GF-D8 (cell line): ENCODE results near the gene PIGW.
"Not testable (repeated sequence)": the region's sequence is repeated elsewhere in the genome, so short reads cannot be mapped to it uniquely, and the experiment has no call there.

Experiments used
- DNase-seq: peaks from one replicate; lab custom pipeline; 2025; lab: John Stamatoyannopoulos, UW

PIGW gene

DNA sequence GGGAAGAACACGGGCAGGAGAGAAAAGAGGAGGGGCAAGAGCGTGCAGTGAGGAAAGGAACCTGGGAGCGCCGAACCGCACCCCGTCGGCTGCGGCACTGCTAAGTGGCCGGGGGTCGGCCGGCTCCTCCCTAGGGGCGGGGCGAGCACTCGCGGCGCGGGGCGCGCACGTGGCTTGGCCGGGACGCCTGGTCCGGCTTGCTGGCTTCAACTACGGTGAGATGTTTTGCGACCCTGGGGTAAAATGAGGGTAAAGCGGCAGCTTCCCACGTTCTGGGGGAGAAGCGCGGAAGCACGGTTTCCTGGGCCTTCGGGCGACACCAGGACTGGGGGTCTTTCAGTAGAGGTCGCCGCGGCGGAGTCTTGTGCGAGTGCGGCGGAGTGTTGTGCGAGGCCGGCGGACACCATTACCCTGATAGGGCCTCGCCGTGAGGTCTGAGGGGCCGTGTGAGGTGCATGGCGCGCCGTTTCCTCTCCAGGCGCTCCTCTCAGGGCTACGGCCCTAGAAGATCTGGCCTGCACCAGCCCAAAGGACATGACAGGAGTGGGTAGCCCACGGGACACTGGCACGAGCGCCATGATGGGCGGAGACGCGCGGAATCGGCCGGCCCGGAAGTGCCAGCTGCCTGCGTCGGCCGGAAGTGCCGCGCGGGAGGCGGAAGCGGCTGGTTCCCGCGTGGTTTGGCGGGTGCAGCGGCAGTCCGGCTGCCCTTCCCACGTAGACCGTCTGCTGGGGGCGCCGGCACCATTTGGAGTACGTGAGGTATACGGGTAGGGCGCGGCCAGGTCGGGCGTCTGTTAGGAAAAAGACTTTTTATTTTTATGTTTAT is at the start of gene PIGW, which contains the start of gene MYO19:
Gene PIGW (plus strand): TSS at position 148 of the 829 bp plus-strand sequence. CDS start 2,115 bp downstream, outside the sequence.
Gene MYO19 (minus strand): TSS at position 29 of the 829 bp plus-strand sequence. CDS start 2,330 bp downstream, outside the sequence.
- DNase-seq: peak; percentile 54

- DNase-seq: no peak
Measured at GRCh38 chr17:36485027-36485426, 49.8 kb upstream of the PIGW start.

GRCh38 chr17:36485805-36486203 is 49.0 kb upstream of the PIGW start:
- no peak for DNase-seq

GRCh38 chr17:36486204-36487194 is 48.3 kb upstream of the PIGW start, which contains the start of gene ZNHIT3:
Gene ZNHIT3 (plus strand): TSS chr17:36486681. CDS start chr17:36486700, 19 bp downstream.
- DNase-seq: peak; percentile 60

DNA sequence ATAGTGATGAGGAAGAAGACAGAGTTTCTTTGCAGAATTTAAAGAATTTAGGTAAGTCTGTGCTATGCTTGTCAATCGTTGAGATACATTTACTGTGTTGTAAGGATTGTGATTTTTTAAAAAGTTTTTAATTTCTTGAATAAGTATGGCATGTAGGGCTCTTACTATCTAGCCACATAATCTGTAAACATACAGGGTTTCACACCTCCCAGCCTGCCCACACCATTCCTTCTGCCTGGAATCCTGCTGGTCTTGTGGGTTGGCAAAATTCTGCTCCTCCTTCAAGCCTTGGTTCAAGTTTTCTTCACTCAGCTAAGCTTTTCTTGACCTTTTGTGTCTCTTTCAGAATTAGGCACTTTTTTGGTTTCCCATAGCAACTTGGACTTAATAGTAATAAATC is 40.8 kb upstream of the PIGW start:
- no peak for DNase-seq

GRCh38 chr17:36494674-36495073 is 40.1 kb upstream of the PIGW start:
- no peak for DNase-seq

GRCh38 chr17:36495076-36495578 is 39.7 kb upstream of the PIGW start:
- no peak for DNase-seq

DNA sequence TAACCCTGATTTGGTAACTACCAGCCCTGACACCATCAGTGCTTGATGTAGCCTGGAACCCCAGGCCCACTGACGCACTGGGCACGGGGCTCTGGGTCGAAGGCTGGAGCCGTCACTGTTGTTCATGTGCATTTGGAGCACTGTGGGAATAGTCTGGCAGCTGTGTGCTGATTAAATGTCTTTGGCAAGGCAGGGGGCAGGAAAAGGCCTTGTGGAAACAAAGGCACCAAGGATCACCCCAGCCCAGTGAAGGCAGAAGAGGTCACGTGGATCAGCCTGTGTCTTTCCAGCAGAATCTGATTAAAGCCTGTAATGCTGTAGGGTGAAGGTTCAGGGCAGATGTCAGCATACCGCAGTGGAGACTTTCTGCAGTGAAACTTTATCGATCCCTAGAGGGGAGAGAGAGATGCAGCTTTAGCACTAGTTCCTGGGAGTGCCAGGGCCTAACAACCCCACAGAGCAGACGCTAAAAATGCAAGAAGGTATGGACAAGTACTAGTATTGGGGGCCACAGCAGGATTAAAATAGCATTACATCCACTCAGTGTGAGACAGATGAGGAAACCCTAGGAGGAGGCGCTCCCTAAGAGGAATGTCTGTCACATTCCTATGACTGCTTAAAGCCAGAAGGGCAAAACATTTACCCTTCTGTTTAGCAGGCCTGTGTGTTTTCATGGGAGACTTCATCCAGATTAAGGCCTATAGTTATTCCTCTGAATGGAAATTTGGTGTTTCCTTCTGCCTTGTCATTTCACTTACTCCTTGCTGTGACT is 38.6 kb upstream of the PIGW start:
- no peak for DNase-seq

DNA sequence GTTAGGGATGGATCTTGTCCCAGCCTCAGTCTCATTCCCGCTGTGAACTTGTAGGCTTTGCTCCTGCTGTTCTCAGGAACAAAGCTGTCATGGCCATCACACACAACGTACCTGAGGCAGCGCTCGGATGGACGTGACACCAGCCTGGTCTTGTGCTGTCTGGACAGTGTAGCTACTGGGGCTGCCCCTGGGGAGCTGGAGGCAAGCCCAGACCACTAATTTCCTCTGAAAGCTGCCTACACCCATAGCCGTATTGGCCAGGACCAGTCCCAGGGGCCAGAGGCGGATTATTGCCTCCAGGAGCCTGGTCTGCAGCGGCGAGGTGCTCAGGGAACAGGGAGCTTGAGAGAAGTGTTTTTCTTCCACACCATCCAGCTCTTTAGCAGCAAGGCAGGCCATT is 36.6 kb upstream of the PIGW start:
- DNase-seq: no peak

DNA sequence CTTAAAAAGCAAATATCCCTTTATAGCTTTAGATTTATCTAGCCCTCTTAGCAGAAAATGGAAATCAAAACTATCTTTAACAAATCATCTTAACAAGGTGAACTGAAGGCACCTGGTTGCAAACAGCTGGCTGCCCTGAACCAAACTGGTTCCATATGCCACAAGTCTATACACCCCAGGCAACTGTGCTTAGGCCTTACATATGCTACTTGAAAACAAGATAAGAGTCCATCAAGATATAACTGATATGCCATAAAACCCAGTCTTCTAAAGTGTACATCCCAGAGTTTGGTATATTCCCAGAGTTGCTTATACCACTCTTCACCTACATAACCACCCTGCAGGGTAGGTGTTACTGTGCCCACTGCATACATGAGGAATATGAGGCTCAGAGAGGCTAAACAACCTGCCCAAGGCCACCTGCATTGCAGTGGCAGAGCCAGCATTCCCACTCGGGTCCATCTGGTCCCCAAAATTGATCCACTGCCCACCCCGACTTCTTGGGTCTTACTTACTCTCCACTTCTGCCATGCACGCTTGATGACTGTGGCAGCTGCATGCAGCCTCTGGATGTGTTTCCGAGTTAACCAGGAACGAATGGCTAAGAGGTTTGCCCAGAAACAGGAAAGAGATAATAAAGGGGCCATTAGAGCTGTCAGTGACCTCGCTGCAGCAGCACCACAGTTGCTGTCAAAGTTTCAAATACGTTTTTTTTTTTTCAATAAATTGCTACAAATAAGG is 36.1 kb upstream of the PIGW start:
- no peak for DNase-seq

GRCh38 chr17:36500745-36501225 is 34.0 kb upstream of the PIGW start:
- no peak for DNase-seq

- no peak for DNase-seq
Measured at GRCh38 chr17:36501351-36501750, 33.4 kb upstream of the PIGW start.

DNA sequence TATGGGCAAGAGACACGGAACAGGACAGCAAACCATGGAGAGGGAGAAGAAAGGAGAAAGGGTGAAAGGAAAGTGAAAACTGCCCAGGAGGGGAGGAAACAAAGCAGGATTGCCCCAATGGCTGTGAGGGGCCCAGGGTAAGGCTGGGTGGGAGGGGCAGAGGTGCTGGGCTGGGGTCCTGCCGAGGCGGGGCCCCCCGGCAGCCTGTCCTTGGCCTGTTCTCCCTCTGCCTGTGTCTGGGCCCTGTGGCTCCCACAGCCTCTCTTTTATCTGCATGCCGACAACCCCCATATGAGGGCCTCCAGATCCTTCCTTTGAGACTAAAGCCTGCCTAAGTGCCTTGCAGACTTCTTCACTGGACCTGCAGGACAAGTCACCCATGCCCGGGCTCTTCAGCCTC is 32.8 kb upstream of the PIGW start:
- no peak for DNase-seq

DNA sequence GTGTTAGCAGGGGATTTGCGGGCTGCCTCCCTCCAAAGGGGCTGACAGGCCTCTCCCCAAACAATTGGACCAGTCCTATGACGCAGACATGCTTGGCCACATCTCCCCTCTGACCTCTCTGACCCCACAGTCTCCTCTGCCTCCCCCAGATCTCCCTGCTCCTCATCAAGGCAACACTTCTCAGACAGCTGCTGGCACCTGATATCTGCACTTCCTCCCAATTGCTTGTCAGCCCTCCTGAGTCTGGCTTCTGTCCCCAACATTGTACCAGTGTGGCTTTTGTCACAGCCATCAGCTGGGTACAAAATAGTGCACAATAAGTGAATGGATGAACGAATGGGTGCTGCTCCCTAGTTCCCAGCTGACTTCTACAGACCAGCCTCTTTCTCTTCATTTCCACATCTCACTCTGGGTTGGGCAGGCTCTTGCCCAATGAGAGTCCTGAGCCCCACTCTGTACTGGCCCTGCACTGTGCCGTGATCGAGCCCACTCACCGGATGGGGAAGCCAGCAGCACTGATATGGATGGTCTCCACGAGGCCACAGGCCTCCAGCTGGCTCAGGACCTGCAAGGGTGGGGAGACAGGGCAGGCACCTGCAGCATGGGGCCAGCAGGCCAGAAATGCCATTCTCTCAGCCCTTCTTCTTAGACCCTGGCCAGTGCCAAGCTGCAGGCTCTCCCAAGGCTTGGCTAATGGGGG is 31.2 kb upstream of the PIGW start:
- DNase-seq: no peak

GRCh38 chr17:36504156-36504545 is 30.6 kb upstream of the PIGW start:
- DNase-seq: no peak

DNA sequence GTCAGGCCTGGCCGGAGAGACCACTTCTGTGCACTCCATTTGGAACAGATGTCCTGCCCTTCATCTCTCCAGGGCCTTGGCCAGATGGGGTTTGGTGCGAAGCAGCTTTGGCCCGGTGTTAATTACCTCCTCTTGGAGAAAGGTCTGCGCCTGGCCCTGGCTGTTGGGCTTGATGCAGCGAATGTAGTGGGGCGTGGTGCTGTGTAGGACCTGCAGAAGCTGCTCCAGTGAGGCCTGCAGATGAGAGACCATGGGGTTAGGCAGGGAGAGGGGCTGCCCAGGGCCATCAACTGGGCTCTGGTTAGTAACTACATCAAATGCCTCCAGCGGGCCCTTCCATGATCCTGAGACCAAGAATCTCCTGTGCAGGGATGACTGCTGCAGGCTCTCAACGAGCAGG is 29.6 kb upstream of the PIGW start:
- DNase-seq: no peak

DNA sequence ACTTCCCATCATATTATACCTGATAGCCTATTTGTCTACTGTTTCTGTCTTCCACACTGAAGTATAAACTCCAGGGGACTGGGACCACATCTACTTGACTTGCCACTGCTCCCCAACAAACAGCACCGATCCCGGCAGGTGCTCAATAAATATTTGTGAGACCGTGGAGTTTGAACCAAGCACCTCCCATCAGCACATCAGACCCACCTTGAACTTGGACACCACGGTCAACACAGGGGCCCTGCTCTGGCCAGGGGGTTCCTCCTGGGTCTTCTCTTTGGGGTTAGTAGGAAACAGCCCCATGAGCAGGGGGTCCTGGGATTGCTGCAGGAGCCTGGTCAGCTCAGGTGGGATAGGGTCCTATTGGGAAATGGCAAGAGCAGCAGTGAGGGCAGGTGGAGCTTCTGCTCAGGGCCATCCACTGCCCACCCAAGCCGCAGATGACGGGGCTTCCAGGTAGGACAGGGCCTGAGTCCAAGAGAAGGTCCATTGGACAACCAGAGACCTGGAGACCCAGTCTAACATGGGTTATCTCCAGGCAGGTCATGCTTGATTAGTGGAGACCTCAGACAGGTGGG is 28.4 kb upstream of the PIGW start:
- DNase-seq: no peak

DNA sequence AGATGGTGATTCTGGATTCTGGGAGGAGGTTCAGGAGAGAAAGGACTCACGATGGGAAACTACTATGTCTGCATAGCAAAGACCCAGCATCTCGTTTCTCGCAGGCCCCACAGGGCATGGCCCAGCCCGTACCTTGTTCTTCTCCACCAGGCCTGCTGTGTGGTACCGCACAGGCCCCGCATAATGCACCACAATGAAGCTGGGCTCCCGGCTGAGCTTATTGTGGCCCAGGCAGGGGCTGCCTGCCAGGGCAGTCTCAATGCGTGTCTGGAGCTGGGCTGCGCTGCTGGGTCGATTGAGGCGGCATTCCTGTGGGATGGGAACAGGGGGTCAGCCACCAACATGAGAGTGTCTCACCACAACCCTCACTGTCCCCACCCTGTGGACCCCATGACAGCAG is 28.0 kb upstream of the PIGW start:
- no peak for DNase-seq

GRCh38 chr17:36507266-36507665 is 27.5 kb upstream of the PIGW start:
- no peak for DNase-seq

- DNase-seq: not testable (repeated sequence)
Measured at GRCh38 chr17:36508439-36508838, 26.3 kb upstream of the PIGW start.
